Stimulated activated CD4-positive, alpha-beta T cell treated with anti-CD3 and anti-CD28 coated beads, TNF-alpha, amount 100 ng/mL, for 1 hour (primary cell): ENCODE measurements around the gene FBXL13.
"Not testable (repeated sequence)": the region's sequence is repeated elsewhere in the genome, so short reads cannot be mapped to it uniquely, and the experiment has no call there.

Source experiments
- DNase-seq, 3 donors: peaks; one replicate each; pipeline ENCODE4 v3.0.0-alpha.2; 2020; ENCODE audit warnings: low read depth in 3 of 3, low spot score in 1 of 3

The FBXL13 gene

DNA sequence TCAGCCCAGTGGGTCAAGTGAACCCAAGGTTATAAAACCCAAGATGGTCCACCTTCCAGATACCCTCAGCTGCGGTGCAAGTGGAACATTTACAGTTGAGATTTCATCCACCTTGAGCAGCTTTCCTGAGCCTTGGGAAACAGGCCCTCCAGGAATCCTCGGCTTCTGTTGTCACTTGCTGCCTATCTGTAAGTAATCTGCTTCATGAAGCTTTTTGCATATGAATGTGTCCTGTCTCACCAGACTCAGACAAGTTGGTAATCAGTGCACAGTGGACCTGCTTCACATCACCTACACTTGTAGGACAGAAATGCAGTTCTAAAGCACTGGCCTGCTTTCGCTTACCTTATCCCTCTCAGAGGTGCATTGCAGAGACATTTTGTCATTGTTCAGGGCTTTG, 245.5 kb downstream of the FBXL13 start:
- DNase-seq: no peak

DNA sequence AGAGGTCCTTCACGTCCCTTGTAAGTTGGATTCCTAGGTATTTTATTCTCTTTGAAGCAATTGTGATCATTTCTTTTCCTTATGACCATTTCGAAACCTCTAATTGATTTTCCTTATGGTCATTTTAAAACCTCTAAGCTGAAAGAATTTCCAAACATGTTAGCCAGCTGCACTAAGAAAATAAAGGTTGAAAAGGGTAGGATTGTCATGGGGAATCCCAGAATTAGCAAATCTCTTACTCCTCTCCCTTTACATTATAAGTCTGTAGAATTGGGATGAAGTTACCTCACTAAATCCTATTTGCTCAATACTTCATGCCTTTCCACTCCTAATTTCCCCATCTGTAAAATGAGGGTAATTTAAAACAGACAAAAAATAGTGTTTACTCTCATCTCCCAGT, 246.3 kb downstream of the FBXL13 start:
- no peak for DNase-seq

DNA sequence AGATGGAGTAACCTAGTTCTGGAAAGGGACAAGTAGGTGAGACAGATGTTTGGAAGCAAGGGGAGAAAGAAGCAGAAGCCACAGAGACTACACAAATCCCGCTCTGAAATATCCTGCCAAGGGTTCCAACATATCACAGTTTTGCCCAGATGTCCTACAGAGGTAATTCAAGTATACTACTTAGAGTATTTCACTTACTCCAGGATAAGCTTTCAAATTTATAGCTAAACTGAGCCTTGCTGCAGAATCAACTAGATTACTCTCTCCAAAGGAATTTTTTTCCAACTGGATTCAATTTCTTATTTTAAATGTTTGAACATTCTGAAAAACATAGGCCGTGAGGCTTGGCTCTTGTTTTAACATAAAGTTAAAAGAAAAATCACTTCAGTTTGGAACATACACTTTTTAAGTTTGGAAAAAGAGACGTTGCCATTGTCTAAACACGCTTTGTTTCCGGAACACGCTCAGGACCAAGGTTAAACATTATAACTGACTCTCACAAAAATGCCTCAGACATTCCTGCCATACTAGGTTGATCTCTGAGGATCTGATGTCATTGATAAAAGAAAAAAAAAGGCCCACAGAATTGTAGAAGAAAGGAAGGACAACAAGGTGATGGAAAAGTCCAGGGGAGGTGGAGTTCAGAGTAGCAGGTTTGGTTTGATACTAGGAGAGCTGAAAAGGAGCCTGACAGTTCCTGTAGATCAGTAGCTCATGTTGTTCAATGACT, 251.0 kb downstream of the FBXL13 start:
- DNase-seq: no peak

DNA sequence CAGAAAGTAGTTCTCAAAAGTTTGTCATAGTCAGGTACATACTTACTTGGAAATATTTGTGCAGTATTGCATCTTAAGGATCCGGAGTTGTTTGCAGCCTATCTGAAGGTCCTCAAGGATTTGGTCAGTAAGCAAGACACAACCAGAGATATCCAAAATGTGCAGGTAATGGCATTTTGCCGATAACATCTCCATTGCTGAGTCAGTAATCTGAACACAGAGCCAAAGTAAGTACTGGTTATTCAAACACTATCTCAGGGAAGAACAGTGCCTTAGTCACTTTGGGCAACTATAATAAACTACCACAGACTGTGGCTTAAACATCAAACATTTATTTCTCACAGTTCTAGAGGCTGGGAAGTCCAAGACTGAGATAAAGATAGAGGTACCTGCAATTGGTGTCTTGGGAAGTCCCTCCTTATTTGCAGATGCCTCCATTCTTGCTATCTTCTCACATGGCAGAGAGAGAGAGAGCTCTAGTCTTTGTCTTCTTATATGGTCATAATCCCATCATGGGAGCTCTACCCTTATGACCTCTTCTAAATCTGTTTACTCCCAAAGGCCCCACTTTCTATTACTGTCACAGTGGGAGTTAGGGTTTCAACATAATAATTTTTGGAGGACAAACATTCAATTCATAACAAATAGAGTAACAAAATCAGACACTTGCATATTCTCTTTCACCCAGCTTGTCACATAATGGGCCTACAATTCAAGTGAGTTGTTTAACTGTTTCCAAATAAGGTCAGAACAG, 252.4 kb downstream of the FBXL13 start:
- no peak for DNase-seq

DNA sequence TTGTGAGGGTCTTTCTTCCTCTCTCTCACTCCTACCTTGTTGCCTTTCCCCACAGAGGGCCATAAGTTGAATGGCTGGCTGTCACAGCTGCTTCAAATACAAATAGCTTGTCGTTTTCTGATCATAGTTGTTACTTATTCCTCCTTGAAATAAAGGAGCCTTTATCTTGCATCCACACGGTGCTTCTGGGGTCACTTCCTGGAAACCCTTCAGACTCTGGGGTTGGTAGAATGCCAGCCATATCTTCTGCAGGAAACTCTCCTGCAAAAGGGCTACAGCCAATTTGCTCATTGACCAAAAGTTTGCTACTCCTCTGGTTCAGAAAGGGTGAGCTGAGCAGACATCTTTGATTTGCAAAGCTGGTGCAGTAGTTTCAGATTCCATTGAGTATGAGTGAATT, 255.4 kb downstream of the FBXL13 start:
- no peak for DNase-seq

DNA sequence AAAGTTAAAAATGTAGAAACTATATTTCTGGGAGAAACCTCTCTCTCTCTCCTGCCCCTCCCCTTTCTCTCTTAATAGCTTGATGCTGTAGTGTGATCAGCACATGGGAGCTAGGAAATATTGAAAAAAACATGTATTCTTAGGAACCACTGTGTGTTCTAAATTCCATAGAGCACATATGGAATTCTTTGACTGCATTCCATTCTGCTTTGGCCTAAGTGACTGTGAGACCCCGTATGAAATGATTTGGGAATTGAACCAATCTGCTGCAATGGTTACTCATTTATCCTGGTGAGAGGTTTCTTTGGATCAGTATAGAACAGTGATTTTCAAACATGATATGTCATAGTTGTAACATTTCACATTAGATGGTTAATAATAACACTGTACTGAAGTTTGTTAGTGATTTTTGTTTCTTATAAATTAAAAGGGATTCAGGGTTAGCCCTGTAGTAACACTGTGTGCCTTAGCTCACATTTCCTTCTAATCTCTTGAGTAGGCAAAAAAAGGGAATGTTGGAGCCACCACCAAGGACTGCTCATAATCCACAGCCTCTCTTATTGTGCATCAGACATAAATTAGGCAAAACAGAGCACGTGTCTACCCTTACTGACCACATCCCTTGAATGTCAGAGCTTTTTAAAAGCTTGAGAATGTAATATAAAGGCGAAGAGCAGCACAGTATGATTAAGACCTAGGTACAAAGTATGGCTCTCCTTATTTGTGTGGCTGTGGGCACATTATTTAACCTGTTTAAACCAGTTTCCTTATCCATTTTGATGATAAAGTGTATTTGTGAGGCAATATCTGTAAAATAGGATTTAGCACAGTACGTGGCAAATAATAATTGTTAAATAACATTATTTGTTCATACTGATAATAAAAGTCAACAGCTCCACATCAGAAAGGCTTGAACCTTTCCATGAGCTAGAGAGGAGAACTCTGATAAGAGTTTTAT, 256.7 kb downstream of the FBXL13 start:
- DNase-seq: no peak

DNA sequence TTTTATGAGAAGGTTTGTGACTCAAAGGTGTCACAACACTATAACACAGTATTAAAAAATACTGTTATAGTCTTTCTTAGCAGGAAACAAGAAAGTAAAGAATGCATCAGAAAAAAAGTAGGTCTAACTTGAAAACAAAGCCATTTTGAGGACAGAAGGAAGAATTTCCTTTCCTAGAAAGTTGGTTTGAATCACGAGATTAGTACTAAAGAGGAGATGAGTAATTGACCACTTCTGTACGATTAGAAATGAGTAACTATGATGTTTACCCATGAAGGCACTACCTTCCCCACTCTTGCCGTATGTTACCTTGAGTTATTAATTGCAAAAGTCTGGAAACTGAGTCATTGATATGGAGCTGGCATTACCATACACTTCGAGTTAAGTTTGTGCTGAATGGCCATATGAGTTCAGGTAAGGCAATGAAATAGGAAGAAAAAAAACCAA, 260.5 kb downstream of the FBXL13 start:
- DNase-seq: no peak

DNA sequence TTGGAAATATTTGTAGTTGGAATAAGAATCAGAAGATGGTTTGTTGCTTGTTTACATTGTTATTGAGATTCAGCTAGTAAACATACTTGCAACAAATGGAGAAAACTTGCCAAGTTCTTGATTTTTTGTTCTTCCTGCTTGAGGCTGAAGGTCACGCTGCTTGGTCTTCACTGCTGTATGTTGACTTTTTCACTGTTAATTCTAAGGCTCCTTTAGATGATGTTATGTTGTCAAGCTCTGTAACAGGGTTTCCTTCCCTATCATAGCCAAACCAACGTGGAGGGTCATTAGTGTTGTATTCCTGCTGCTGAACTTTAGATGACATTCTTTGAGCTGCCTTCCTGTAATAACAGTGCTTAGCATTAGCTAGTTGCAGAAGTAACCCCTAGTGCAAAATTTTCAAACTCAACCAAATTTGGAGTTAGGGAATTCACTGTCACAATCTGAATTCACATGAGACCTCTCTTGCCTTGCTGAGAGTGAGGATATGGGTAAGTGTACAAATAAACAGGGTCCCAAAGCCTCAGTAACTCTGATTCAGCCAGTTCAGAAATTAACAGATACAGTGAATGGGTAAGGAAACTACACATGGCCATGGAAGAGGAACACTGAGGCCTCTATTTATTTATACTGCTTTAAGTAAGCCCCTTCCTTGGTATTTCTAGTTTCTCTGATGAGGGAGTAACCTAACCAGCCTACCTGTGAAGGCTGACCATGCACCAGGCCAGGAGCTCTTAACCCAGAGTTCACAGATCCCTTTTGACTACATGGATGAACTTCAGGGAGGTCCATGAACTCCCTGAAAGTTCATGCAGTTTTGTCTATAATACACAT, 261.2 kb downstream of the FBXL13 start:
- DNase-seq: no peak

DNA sequence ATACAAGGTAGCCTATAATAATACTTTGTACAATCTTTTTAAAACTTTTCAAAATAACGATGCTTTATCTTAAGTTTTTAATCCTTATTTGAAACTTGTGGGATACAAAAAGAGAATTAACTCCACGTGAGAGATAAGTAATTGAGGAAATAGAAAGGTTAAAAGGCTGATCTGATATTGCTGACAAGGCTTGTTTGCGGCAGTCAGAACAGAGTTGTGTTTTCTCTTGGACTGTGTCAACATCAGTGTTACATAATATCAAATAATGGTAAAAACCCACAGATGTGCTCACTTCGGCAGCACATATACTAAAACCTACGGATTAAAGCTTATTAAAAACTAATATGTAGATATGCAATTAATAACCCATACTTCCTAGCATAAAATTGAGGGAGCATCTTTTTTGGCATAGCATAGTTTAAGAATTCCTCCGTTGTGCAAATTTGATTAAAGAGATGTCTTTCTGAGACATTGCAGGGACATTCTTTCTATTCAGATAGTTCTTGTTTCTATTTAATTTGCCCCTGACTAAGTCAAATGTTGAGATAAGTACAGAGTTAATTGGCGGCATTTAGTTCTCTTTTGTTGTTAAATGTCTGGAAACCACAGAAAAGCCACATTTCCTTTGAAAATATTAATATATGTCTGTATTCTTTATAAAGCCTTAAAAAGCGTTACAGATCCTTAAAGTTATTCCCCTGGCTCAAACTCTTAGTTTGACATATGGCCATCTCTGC, 262.5 kb downstream of the FBXL13 start:
- DNase-seq: no peak

DNA sequence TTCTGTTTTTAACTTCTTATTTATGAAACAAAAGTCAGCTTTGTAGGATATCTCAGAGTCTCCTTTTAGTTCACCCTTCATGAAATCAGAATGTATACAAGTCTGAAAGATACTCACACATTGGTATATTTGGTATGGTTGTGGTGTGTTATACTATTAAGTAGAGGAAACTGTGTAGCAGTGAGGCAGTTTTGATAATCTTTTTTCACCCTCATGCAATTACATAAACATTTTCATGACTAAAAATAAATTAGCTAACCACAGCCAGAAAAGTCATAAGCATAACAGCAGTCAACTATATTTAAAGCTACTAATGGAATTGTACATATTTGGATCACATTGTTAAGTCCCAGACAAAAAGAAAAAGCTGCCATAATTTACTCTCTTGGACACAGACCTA, 263.7 kb downstream of the FBXL13 start:
- DNase-seq: no peak

DNA sequence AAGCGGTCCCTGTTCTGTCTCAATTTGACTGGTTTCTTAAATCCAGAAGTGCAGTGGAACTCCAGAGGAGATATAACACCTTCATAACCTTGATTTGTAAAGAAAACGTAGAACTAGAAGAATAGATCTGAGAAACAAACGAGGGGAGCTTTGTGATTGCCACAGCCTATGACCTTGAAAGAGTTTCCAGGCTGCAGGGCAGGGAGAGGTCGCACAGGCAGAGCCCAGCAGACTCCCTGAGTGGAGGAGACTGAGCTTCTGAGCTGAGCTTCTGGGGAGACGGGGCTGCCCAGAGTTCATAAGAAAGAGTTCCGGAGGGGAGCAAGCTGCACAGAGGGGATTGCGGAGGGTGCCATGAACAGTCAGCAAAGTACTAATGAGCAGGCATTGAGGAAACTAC, 268.0 kb downstream of the FBXL13 start:
- no peak for DNase-seq

DNA sequence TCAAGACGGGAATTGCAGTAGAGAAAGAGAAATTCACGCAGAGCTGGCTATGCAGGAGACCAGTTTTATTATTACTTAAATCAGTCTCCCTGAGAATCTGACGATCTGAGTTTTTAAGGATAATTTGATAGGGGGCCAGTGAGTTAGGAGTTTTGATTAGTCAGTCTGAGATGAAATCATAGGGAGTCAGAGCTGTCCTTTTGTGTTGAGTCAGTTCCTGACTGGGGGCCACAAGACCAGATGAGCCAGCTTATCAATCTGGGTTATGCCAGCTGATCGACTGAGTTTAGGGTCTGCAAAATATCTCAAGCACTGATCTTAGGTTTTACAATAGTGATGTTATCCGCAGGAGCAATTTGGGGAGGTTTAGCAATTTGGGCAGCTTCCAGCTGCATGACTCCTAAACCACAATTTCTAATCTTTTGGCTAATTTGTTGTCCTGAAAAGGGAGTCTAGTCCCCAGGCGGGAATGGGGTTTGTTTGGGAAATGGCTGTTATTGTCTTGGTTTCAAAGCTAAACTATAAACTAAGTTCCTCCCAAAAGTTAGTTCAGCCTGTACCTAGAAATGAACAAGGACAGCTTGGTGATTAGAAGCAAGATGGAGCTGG, 278.5 kb downstream of the FBXL13 start:
- not testable (repeated sequence) for DNase-seq

DNA sequence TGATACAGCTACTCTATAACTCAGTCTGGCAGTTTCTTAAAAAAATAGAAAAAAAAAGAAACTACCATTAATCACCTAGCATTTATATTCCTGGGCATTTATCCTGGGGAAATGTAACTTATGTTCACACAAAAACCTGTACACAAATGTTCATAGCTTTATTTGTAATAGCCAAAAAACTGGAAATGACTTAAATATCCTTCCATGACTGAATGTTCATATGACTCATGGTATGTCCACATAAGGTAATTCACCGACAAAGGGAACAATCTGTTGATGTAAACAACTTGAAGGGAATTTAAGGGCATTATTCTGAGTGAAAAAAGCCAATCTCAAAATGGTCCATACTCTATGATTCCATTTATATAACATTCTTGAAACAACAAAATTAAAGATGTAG, 280.0 kb downstream of the FBXL13 start:
- DNase-seq: not testable (repeated sequence)

DNA sequence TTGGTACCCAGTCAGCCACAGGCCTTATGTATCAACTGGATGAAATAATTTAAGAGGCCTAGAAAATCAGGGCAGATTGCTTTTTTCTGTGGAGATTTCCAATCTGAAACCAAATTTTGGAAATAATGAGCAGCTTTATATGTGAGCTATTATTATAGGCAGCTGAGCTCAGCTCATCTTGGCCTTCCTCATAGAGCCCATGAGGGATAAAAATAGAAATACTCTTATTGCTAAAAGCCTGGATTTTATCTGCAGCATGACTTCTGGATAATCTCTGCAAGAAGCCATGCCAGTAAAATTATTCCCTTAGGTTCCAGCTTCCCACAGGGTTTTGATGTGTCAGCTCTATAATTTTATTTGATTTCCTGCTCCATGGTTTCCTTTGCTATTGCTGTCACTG, 282.8 kb downstream of the FBXL13 start:
- DNase-seq: not testable (repeated sequence)

DNA sequence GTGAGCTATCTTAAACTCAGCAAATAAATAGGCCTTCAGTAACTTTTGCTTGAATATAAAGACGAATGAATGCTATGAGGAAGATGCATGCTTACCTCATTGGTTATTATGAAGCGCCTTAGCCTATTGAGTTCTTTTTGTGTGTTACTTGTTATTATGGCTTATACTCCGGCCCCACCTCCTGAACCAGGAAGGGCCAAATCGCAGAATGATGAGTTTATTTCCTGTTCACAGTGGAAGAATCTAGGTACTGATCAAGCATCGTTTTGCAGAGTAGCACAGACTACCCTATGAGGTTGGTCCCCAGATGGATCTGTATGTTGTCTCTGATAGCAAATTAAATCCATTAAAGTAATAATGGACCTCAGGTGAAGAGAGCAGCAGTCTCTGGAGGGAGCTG, 283.2 kb downstream of the FBXL13 start:
- DNase-seq: not testable (repeated sequence)

DNA sequence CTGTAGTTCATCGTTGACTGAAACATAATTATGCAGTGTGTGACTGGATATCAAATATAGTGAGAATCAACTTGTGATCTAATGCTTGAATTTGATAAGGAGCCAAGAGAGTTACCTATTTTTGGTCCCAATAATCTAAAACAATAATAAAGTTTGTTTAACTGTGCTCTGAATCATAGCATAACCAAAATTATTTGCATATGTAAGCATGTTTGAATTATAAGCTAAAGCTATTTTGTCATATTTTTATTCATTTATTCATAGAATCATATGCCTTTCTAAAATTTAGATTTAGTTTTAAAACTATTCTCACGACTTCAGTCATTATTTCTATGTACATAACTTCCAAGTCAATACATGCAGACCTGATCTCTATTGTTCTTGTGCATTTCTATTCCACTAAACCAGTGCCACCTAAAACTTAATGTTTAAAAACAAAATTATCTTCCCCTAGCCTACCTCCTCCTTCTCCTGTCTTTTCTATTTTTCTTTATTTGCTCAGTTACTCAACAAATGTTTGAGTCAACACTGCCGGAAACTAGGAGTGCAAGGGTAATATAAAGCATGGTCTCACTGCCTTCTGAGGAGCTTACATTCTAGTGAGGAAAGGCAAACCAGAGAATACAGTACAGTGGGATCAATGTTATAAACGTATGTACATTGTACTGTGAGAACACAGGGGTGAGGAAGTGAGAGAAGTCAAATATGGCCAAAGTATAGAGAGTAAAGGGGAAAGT, 284.1 kb downstream of the FBXL13 start:
- not testable (repeated sequence) for DNase-seq

DNA sequence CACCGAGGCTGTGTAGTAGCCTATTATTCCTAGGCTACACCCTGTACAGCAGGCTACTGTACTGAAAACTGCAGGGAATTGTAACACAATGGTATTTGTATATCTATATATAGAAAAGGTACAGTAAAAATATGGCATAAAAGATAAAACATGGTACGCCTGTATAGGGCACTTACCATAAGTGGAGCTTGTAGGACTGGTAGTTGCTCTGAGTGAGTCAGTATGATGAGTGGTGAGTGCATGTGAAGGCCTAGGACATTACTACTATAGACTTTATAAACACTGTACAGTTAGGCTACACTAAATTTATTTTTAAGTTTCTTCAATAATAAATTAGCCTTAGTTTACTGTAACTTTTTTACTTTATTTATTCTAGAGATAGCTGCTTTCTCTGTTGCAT, 285.8 kb downstream of the FBXL13 start:
- DNase-seq: not testable (repeated sequence)

DNA sequence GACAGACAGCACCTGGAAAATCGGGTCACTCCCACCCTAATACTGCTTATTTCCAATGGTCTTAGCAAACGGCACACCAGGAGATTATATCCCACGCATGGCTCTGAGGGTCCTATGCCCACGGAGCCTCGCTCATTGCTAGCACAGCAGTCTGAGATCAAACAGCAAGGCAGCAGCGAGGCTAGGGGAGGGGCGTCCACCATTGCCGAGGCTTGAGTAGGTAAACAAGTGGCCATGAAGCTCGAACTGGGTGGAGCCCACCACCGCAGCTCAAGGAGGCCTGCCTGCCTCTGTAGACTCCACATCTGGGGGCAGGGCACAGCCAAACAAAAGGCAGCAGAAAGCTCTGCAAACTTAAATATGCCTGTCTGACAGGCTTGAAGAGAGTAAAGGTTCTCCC, 293.7 kb downstream of the FBXL13 start:
- DNase-seq: not testable (repeated sequence)

DNA sequence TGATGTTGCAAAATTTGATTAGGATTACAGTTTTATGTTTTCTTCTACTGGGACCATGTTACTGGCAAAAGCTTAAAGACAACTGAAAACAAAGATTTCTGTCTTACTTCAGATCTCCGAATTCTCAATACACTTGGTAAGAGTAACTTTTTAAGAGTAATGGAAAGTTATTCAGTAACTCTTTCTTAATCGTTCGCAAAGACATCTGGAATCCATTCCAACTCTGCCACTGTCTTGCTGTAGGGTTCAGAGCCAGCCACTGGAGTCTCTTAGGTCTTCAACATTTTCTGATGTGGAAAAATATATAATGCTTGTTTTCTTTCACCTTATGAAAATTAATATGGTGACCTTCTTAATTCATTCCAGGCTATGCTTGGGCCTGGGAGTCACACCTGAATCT, 295.9 kb downstream of the FBXL13 start:
- DNase-seq: not testable (repeated sequence)
